Measurements from ENCODE around the gene REEP5. TPM values are rescaled to one million over a fixed set of nuclear protein-coding genes. Genes with fewer than 3 reads are reported as not detected.

Gene REEP5
- total and polyA plus RNA-seq, 9 of the 15 experiments (the other 6 are each of a cell fraction or from before 2014, with no cell fraction given): 14.7 to 102 (median 36.0) TPM

DNA sequence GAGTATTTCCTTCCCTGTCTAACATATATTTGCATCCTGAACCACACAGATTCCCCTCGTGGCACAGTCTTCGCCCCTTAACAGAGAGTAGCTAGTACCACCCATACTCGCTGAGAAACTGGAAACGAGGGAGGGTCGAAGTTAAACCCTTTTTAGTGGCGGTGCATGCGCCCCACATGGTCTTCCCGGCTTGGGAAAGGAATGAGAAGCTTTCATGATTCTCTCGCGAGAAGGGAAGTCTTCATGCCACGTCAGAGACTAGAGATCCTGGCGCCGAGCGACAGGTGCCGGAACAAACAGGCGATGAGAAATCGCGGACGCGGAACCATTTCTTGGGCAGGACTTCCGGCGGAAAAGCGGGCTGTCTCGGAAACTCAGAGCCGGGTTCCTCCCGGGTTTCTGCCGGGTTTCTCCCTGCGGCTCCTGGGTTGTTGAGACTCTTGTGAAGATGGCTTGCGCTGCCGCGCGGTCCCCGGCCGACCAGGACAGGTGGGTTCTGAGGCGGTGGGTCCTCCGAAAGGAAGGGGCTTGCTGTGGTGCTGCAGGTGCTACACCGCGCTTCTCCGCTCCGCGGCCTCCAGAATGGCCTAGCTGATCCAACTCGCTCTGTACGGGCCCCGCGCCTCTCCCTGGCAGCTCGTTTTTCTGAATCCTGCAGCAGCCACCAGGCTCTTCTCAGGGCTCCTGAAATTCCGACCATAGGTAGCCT, 60.9 kb downstream of the REEP5 start, which contains the start of gene SRP19 (continued):
- no peak for TF ChIP-seq ETS2 (tag; IDR thresholded peaks at IDR 0.05; ENCODE audit: borderline replicate concordance, poor library complexity, severe bottlenecking)
- no peak for TF ChIP-seq TSC22D4 (tag; IDR thresholded peaks at IDR 0.05)
- TF ChIP-seq, protein P1, sequence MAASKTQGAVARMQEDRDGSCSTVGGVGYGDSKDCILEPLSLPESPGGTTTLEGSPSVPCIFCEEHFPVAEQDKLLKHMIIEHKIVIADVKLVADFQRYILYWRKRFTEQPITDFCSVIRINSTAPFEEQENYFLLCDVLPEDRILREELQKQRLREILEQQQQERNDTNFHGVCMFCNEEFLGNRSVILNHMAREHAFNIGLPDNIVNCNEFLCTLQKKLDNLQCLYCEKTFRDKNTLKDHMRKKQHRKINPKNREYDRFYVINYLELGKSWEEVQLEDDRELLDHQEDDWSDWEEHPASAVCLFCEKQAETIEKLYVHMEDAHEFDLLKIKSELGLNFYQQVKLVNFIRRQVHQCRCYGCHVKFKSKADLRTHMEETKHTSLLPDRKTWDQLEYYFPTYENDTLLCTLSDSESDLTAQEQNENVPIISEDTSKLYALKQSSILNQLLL (CRISPR knock-in tag; IDR thresholded peaks at IDR 0.05; ENCODE audit: borderline replicate concordance): no peak
- TF ChIP-seq KLF16 (IDR thresholded peaks at IDR 0.05): no peak
- 0 out of 2 replicates have a peak, but pooled peaks have one; percentile 44 for TF ChIP-seq NBN (IDR thresholded peaks at IDR 0.05; ENCODE audit: low read depth)
- TF ChIP-seq TCFL5 (CRISPR knock-in tag; conservative IDR thresholded peaks at IDR 0.05): no peak
- TF ChIP-seq HDAC6 (IDR thresholded peaks at IDR 0.05; ENCODE audit: low read depth, low read length): no peak
- TF ChIP-seq RBM22 (IDR thresholded peaks at IDR 0.05; ENCODE audit: low read depth, low read length, poor library complexity, severe bottlenecking): no peak
- TF ChIP-seq PHF21A (IDR thresholded peaks at IDR 0.05; ENCODE audit: borderline replicate concordance, low read depth): no peak
- no peak for TF ChIP-seq ESRRB (CRISPR knock-in tag; IDR thresholded peaks at IDR 0.05; ENCODE audit: borderline replicate concordance)
- peak; percentile 73 for TF ChIP-seq TBP (optimal IDR thresholded peaks at IDR 0.05; ENCODE audit: low read depth, low read length)
- no peak for TF ChIP-seq MTA2 (IDR thresholded peaks at IDR 0.05; ENCODE audit: low read depth)
- TF ChIP-seq HNRNPUL1 (IDR thresholded peaks at IDR 0.05; ENCODE audit: low read length): no peak
- TF ChIP-seq SOX6 (IDR thresholded peaks at IDR 0.05): peak; percentile 44
- no peak for TF ChIP-seq MCM2 (IDR thresholded peaks at IDR 0.05; ENCODE audit: low read depth)
- TF ChIP-seq RNF2 (IDR thresholded peaks at IDR 0.05): peak; percentile 85; the same call in 1 of the 2 replicates
- TF ChIP-seq RAD51 (IDR thresholded peaks at IDR 0.05; ENCODE audit: borderline replicate concordance, low read depth): peak; percentile 45
- TF ChIP-seq, protein P2, sequence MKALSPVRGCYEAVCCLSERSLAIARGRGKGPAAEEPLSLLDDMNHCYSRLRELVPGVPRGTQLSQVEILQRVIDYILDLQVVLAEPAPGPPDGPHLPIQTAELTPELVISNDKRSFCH (CRISPR knock-in tag; IDR thresholded peaks at IDR 0.05): no peak
- TF ChIP-seq, protein P2 (tag; IDR thresholded peaks at IDR 0.05): peak; percentile 84; the same call in 1 of the 2 replicates
- TF ChIP-seq ARNT (IDR thresholded peaks at IDR 0.05): peak; percentile 22 to 24; a peak in 1 of 4 replicates
- TF ChIP-seq L3MBTL2 (IDR thresholded peaks at IDR 0.05): peak; percentile 100
- TF ChIP-seq, protein P3, sequence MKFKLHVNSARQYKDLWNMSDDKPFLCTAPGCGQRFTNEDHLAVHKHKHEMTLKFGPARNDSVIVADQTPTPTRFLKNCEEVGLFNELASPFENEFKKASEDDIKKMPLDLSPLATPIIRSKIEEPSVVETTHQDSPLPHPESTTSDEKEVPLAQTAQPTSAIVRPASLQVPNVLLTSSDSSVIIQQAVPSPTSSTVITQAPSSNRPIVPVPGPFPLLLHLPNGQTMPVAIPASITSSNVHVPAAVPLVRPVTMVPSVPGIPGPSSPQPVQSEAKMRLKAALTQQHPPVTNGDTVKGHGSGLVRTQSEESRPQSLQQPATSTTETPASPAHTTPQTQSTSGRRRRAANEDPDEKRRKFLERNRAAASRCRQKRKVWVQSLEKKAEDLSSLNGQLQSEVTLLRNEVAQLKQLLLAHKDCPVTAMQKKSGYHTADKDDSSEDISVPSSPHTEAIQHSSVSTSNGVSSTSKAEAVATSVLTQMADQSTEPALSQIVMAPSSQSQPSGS (CRISPR knock-in tag; IDR thresholded peaks at IDR 0.05): no peak
- no peak for TF ChIP-seq ZNF830 (CRISPR knock-in tag; IDR thresholded peaks at IDR 0.05)
- TF ChIP-seq RBM25 (IDR thresholded peaks at IDR 0.05; ENCODE audit: low read depth, low read length, severe bottlenecking): no peak
- peak; percentile 34; the same call in 1 of the 2 replicates for TF ChIP-seq FOXM1 (IDR thresholded peaks at IDR 0.05; ENCODE audit: low read depth)
- peak; percentile 96; the same call in 1 of the 2 replicates for TF ChIP-seq FOXM1 (CRISPR knock-in tag; IDR thresholded peaks at IDR 0.05; ENCODE audit: low read depth)
- TF ChIP-seq HDAC8 (tag; IDR thresholded peaks at IDR 0.05): 0 out of 2 replicates have a peak, but pooled peaks have one; percentile 39
- TF ChIP-seq XRCC5 (IDR thresholded peaks at IDR 0.05; ENCODE audit: low read depth, low read length): no peak
- TF ChIP-seq SNIP1 (IDR thresholded peaks at IDR 0.05; ENCODE audit: low read depth): no peak
- TF ChIP-seq EHMT2 (IDR thresholded peaks at IDR 0.05): 0 out of 2 replicates have a peak, but pooled peaks have one; percentile 37
